Measurements from ENCODE around the gene SMG9. TPM values are rescaled to one million over a fixed set of nuclear protein-coding genes. Genes with fewer than 3 reads are reported as not detected.

SMG9 gene
- total and polyA plus RNA-seq, 4 donors, result 5.4 to 8.9 (median 5.8) TPM

DNA sequence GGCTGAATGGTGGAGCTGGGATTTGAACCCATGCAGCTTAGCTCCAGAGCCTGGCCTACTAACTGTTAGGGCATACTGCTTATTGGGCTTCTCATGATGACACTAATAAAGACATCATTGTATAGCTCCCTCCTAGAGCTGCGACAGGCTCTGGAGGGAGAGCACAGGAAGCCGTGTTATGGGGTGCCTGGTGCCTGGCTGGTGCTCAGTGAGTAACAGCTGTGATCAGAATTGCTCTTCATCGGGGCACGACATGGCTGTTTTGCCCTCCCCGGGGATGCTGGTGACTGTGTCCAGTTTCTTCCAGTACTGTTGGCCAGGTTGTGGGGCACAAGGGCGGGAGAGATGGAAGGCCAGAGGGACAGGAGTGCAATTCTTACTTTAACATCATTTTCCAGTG is 42.4 kb upstream of the SMG9 start:
- H3K9me3 ChIP-seq (ENCODE audit: control insufficient read depth in 4 of 4, low read length in 3 of 4), result peaks cover 0 to 7% (median 4%) of the 10 kb centered on the region in 4 donors
- WGBS, result 66% methylated on average over 6 of the region's 6 CpGs
- no peaks in the 10 kb centered on the region for H3K36me3 ChIP-seq (ENCODE audit: control insufficient read depth in 4 of 4, insufficient read depth in 3 of 4, low read depth in 1 of 4, low read length in 3 of 4)
- no peak overlapping the region for H3K9ac ChIP-seq (ENCODE audit: low read depth in 1 of 2, low read length in 2 of 2)
- H3K4me1 ChIP-seq (ENCODE audit: control insufficient read depth in 4 of 4, insufficient read depth in 4 of 4, low read length in 3 of 4), result peaks cover 2 to 9% (median 5%) of the 10 kb centered on the region in 4 donors
- no peak overlapping the region for H3K4me3 ChIP-seq (ENCODE audit: low read depth in 1 of 3, low read length in 3 of 3)
- no peak for DNase-seq (ENCODE audit: low spot score)
- no peak overlapping the region for H3K27ac ChIP-seq (ENCODE audit: low read depth in 1 of 2, low read length in 2 of 2)
- TF ChIP-seq, protein P1, sequence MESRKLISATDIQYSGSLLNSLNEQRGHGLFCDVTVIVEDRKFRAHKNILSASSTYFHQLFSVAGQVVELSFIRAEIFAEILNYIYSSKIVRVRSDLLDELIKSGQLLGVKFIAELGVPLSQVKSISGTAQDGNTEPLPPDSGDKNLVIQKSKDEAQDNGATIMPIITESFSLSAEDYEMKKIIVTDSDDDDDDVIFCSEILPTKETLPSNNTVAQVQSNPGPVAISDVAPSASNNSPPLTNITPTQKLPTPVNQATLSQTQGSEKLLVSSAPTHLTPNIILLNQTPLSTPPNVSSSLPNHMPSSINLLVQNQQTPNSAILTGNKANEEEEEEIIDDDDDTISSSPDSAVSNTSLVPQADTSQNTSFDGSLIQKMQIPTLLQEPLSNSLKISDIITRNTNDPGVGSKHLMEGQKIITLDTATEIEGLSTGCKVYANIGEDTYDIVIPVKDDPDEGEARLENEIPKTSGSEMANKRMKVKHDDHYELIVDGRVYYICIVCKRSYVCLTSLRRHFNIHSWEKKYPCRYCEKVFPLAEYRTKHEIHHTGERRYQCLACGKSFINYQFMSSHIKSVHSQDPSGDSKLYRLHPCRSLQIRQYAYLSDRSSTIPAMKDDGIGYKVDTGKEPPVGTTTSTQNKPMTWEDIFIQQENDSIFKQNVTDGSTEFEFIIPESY (IDR thresholded peaks at IDR 0.05), result no peak
- no peak for TF ChIP-seq RXRA (IDR thresholded peaks at IDR 0.05)
- no peak for TF ChIP-seq EGR1 (IDR thresholded peaks at IDR 0.05; ENCODE audit: low read depth in 2 of 2)
- no peak for TF ChIP-seq HNF4A (conservative IDR thresholded peaks at IDR 0.05)
- no peak for TF ChIP-seq FOXA2 (IDR thresholded peaks at IDR 0.05)
- TF ChIP-seq FOXA1 (IDR thresholded peaks at IDR 0.05), result no peak
- TF ChIP-seq GABPA (IDR thresholded peaks at IDR 0.05 in 1 of 2, conservative IDR thresholded peaks at IDR 0.05 in 1 of 2), result no peak
- TF ChIP-seq, protein P2, sequence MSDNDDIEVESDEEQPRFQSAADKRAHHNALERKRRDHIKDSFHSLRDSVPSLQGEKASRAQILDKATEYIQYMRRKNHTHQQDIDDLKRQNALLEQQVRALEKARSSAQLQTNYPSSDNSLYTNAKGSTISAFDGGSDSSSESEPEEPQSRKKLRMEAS (IDR thresholded peaks at IDR 0.05), result no peak
- no peak for TF ChIP-seq TAF1 (conservative IDR thresholded peaks at IDR 0.05)
- TF ChIP-seq, protein P3, sequence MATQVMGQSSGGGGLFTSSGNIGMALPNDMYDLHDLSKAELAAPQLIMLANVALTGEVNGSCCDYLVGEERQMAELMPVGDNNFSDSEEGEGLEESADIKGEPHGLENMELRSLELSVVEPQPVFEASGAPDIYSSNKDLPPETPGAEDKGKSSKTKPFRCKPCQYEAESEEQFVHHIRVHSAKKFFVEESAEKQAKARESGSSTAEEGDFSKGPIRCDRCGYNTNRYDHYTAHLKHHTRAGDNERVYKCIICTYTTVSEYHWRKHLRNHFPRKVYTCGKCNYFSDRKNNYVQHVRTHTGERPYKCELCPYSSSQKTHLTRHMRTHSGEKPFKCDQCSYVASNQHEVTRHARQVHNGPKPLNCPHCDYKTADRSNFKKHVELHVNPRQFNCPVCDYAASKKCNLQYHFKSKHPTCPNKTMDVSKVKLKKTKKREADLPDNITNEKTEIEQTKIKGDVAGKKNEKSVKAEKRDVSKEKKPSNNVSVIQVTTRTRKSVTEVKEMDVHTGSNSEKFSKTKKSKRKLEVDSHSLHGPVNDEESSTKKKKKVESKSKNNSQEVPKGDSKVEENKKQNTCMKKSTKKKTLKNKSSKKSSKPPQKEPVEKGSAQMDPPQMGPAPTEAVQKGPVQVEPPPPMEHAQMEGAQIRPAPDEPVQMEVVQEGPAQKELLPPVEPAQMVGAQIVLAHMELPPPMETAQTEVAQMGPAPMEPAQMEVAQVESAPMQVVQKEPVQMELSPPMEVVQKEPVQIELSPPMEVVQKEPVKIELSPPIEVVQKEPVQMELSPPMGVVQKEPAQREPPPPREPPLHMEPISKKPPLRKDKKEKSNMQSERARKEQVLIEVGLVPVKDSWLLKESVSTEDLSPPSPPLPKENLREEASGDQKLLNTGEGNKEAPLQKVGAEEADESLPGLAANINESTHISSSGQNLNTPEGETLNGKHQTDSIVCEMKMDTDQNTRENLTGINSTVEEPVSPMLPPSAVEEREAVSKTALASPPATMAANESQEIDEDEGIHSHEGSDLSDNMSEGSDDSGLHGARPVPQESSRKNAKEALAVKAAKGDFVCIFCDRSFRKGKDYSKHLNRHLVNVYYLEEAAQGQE (IDR thresholded peaks at IDR 0.05), result no peak
- peaks cover 0 to 8% (median 1%) of the 10 kb centered on the region in 4 donors for H3K27me3 ChIP-seq (ENCODE audit: control insufficient read depth in 4 of 4, insufficient read depth in 4 of 4, low read length in 3 of 4)

DNA sequence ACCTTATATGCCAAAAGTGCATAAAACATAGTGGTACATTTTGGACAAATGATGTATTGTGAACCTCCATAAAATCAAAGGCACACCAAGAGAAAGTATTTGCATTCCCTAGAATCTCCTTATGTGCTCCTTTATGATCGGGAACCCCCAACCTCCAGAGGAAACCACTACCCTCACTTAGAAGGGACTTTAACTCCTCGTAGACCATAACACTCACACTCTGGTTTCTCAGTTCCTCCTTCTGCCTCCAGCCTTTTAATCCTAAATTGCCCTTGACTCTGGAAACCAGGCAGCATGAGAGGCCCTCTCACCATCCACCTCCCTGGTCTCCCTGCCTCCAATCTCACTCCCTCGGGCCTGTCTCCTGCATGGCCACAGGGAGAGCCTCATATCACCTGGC is 35.8 kb upstream of the SMG9 start:
- Histone ChIP-seq H3K27me3 (ENCODE audit: control insufficient read depth in 4 of 4, insufficient read depth in 4 of 4, low read length in 3 of 4) (peaks cover 0 to 2% (median 0%) of the 10 kb centered on the region in 4 donors), H3K9ac (ENCODE audit: low read depth in 1 of 2, low read length in 2 of 2) (no peak overlapping the region), H3K27ac (ENCODE audit: low read depth in 1 of 2, low read length in 2 of 2) (no peak overlapping the region), H3K9me3 (ENCODE audit: control insufficient read depth in 4 of 4, low read length in 3 of 4) (peaks cover 0 to 4% (median 3%) of the 10 kb centered on the region in 4 donors), H3K4me3 (ENCODE audit: low read depth in 1 of 3, low read length in 3 of 3) (no peak overlapping the region), H3K4me1 (ENCODE audit: control insufficient read depth in 4 of 4, insufficient read depth in 4 of 4, low read length in 3 of 4) (no peaks in the 10 kb centered on the region), H3K36me3 (ENCODE audit: control insufficient read depth in 4 of 4, insufficient read depth in 3 of 4, low read depth in 1 of 4, low read length in 3 of 4) (no peaks in the 10 kb centered on the region)
- 33% methylated on average over 3 of the region's 3 CpGs for WGBS
- no peak for TF ChIP-seq FOXA2 (IDR thresholded peaks at IDR 0.05)
- TF ChIP-seq, protein P3 (IDR thresholded peaks at IDR 0.05), result no peak
- TF ChIP-seq SP1 (IDR thresholded peaks at IDR 0.05), result no peak
- no peak for DNase-seq (ENCODE audit: low spot score)
